AG10803 (cell line): ENCODE measurements around the gene TAS1R3.

Experiments
- DNase-seq: peaks from one replicate; pipeline ENCODE4 v3.0.0; 2010; ENCODE audit warnings: low read depth
- H3K4me3 ChIP-seq: 2 replicates; pipeline ENCODE4 v1.5.1; 2011; ENCODE audit warnings: mild to moderate bottlenecking, low read length, control low read depth
- CTCF ChIP-seq: conservative IDR thresholded peaks from 2 replicates; pipeline ENCODE4 v1.5.1; 2011; ENCODE audit warnings: mild to moderate bottlenecking, low read length, control low read depth, inconsistent platforms

The TAS1R3 gene

DNA sequence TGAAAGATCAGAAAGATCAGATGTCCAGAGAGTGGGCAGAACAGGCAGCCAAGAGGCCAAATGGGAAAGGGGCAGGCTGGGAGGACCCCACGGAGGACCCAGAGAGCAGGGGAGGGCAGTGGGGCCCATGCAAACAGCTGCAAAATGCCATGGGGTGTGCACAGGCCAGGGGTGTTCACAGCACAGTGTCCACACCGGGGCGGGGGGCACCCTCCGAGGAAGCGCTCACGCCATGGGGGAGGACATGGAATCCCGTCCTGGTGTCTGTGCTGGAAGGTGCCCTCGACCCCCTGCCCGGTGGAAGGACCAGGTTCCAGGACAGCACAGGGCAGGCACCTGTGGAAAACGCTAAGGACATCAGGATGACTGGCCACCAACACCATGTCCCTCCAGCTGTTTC is 8.1 kb upstream of the TAS1R3 start:
- H3K4me3 ChIP-seq = peak overlapping the region; percentile 0; the same call in 1 of the 2 replicates

DNA sequence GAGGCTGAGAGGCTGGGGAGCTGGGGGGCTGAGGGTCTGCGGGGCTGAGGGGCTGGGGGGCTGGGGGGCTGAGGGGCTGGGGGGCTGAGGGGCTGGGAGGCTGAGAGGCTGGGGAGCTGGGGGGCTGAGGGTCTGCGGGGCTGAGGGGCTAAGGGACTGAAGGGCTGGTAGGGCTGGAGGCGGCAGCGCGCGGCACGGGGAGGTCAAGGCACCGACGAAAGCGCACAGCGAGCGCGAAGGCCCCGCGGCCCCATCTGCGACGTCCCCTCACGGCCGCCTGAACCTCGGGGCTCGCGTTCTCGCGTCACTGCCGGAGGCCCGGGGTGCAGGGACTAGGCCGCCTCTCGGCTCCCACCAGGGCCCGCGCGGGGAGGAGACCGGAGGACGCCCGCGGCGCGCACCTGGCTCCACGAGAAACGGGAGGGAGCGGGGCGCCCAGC is 7.0 kb upstream of the TAS1R3 start:
- DNase-seq = no peak
- TF ChIP-seq CTCF = no peak
- peak overlapping the region; percentile 72 for H3K4me3 ChIP-seq

More for the DNA sequence above, 8.1 kb upstream of the TAS1R3 start:
- no peak for DNase-seq
- TF ChIP-seq CTCF = no peak

DNA sequence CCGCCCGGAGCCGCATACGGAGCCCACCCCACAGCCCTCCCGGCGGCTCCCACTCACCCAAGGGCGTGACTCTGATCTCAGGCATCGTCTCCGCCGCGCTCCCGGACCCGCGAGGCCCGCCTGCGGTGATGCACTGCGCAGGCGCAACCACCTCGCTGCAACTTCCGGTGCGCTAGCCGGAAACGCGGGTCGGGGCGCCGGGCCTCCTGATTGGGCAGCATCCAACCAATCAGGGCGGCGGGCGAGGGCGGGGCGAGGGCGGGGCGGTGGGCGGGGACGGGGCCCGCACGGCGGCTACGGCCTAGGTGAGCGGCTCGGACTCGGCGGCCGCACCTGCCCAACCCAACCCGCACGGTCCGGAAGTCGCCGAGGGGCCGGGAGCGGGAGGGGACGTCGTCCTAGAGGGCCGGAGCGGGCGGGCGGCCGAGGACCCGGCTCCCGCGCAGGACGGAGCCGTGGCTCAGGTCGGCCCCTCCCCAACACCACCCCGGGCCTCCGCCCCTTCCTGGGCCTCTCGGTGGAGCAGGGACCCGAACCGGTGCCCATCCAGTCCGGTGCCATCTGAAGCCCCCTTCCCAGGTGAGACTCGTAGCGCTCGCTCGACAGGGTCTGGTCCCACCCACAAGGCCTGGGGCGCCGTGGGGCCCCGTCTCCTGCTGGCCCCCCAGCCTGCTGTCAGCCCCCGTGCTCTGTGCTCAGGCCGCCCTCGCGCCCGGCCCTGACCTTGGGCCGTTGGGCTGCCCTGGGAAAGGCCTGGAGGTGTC is 6.4 kb upstream of the TAS1R3 start, which contains the start of the genes CPTP and INTS11:
Gene CPTP, plus strand, starts transcription at position 279 of the 764 bp plus-strand sequence. CDS start 2,109 bp downstream, outside the sequence.
Gene INTS11, minus strand, starts transcription at position 137 of the 764 bp plus-strand sequence. Its CDS starts 52 bp downstream, at position 85.
- peak; percentile 85 for DNase-seq
- H3K4me3 ChIP-seq = peak within 1 kb of the TSS; percentile 72
- no peak for TF ChIP-seq CTCF

GRCh38 chr1:1325288-1326074 is 5.6 kb upstream of the TAS1R3 start:
- no peak for TF ChIP-seq CTCF
- H3K4me3 ChIP-seq = peak overlapping the region; percentile 70
- no peak for DNase-seq

DNA sequence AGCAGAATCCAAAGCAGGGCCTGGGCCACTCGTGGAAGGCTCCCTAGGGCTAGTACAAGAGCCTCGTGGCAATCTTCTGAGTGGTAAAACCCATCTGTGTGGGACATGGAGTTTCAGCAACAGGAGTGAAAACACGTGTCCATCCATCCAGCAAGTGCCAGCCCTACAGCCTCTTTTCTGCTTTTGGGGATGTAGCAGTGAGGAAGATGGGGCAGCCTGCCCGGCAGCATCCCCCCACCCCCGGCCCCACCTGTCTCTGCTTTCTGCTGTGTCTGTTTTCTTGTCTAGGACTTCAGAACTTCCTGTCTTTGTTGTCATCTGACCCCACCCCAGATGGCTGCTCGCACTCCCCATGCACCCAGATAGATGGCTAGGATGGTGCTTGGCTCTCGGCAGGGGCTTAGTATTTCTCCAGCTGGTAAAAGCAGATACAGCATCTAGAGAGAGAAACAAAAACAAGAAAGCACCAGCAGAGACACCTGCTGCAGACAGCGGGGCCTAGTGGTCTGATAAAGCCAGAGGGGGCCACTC is 4.9 kb upstream of the TAS1R3 start:
- no peak overlapping the region; the same call in 1 of the 2 replicates for H3K4me3 ChIP-seq
- no peak for DNase-seq

GRCh38 chr1:1327291-1327690 is 3.8 kb upstream of the TAS1R3 start:
- TF ChIP-seq CTCF = no peak
- DNase-seq = no peak
- H3K4me3 ChIP-seq = no peak overlapping the region

More for the DNA sequence above, 4.9 kb upstream of the TAS1R3 start:
- TF ChIP-seq CTCF = no peak
